Peyer's patch (tissue), 4 donors: ENCODE measurements around the gene SLC43A3. TPM values are rescaled to one million over a fixed set of nuclear protein-coding genes. Genes with fewer than 3 reads are reported as not detected.

Experiments
- DNase-seq, 3 donors: peaks; one replicate each; pipeline ENCODE4 v3.0.0-alpha.2; 2017 to 2019
- H3K27ac ChIP-seq, 4 donors: fragments of 200-600 bp; sonication (generic); one replicate each; pipeline ENCODE4 v1.5.1; 2016 to 2019
- H3K27me3 ChIP-seq, 2 donors: fragments of 200-600 bp; sonication (generic); one replicate each; pipeline ENCODE4 v1.5.1; 2019
- H3K36me3 ChIP-seq, 3 donors: fragments of 200-600 bp; sonication (generic); one replicate each; pipeline ENCODE4 v1.5.1; 2016 to 2019
- H3K4me1 ChIP-seq, 4 donors: fragments of 200-600 bp; sonication (generic); one replicate each; pipeline ENCODE4 v1.5.1; 2016 to 2019
- H3K4me3 ChIP-seq, 4 donors: fragments of 200-600 bp; sonication (generic); 1 replicate in 3 of 4; 2 replicates in 1 of 4; pipeline ENCODE4 v1.5.1; 2016 to 2019; ENCODE audit warnings: mild to moderate bottlenecking in 1 of 4
- H3K9me3 ChIP-seq, 4 donors: fragments of 200-600 bp; sonication (generic); one replicate each; pipeline ENCODE4 v1.5.1; 2016 to 2019; ENCODE audit warnings: mild to moderate bottlenecking in 1 of 4
- CTCF ChIP-seq, 6 experiments: fragments of 450-650 bp in 4 of 6; fragments of 200-600 bp in 2 of 6; sonication (generic) in 1 of 6; IDR thresholded peaks; one replicate each; pipeline ENCODE4 v1.5.1; 2017 to 2019; ENCODE audit warnings: antibody characterized with exemption in 6 of 6, mild to moderate bottlenecking in 3 of 6, moderate library complexity in 1 of 6
- POLR2A ChIP-seq, 2 donors: fragments of 450-650 bp; IDR thresholded peaks; one replicate each; pipeline ENCODE4 v1.5.1; 2017; ENCODE audit warnings: antibody characterized with exemption in 2 of 2, mild to moderate bottlenecking in 2 of 2, moderate library complexity in 2 of 2
- total RNA-seq, 4 donors: library from RNA; depleted of rRNA; stranded (reverse); fragments of >200 nt; gene quantifications; one replicate each; pipeline ENCODE4 v1.1.0, GENCODE V29; 2016

SLC43A3 gene
- total RNA-seq, 4 donors from 2014 or later = 5.1 to 38.8 (median 17.6) TPM

- Histone ChIP-seq H3K9me3 (no peaks in the 10 kb centered on the region), H3K4me3 (no peak overlapping the region), H3K27ac (no peak overlapping the region), H3K36me3 (no peaks in the 10 kb centered on the region), H3K4me1 (no peaks in the 10 kb centered on the region), H3K27me3 (no peaks in the 10 kb centered on the region)
- DNase-seq = no peak
- TF ChIP-seq POLR2A (IDR thresholded peaks at IDR 0.05) (no peak), CTCF (IDR thresholded peaks at IDR 0.05) (no peak)
Observed at GRCh38 chr11:57395905-57396623, 30.9 kb downstream of the SLC43A3 start.

- no peaks in the 10 kb centered on the region for H3K36me3 ChIP-seq
- DNase-seq = no peak
- no peak overlapping the region for H3K4me3 ChIP-seq
- H3K27ac ChIP-seq = no peak overlapping the region
- H3K27me3 ChIP-seq = no peaks in the 10 kb centered on the region
- H3K9me3 ChIP-seq = no peaks in the 10 kb centered on the region
- no peaks in the 10 kb centered on the region for H3K4me1 ChIP-seq
- no peak for TF ChIP-seq CTCF (IDR thresholded peaks at IDR 0.05)
- no peak for TF ChIP-seq POLR2A (IDR thresholded peaks at IDR 0.05)
Observed at GRCh38 chr11:57394203-57394965, 32.5 kb downstream of the SLC43A3 start.

- H3K27ac ChIP-seq = no peak overlapping the region
- no peaks in the 10 kb centered on the region for H3K4me1 ChIP-seq
- H3K4me3 ChIP-seq = no peak overlapping the region
- TF ChIP-seq CTCF (IDR thresholded peaks at IDR 0.05) = no peak
- TF ChIP-seq POLR2A (IDR thresholded peaks at IDR 0.05) = no peak
- H3K9me3 ChIP-seq = no peaks in the 10 kb centered on the region
- H3K36me3 ChIP-seq = no peaks in the 10 kb centered on the region
- DNase-seq = no peak
- no peaks in the 10 kb centered on the region for H3K27me3 ChIP-seq
Observed at GRCh38 chr11:57392763-57393105, 34.2 kb downstream of the SLC43A3 start.

- no peak for DNase-seq
- no peaks in the 10 kb centered on the region for H3K27me3 ChIP-seq
Observed at GRCh38 chr11:57392066-57392762, 34.7 kb downstream of the SLC43A3 start.

GRCh38 chr11:57391539-57391938, 35.4 kb downstream of the SLC43A3 start:
- no peaks in the 10 kb centered on the region for H3K9me3 ChIP-seq
- H3K4me3 ChIP-seq = no peak overlapping the region
- TF ChIP-seq CTCF (IDR thresholded peaks at IDR 0.05) (no peak), POLR2A (IDR thresholded peaks at IDR 0.05) (no peak)
- H3K4me1 ChIP-seq = no peaks in the 10 kb centered on the region
- no peak overlapping the region for H3K27ac ChIP-seq
- H3K27me3 ChIP-seq = no peaks in the 10 kb centered on the region
- no peaks in the 10 kb centered on the region for H3K36me3 ChIP-seq
- no peak for DNase-seq

More at GRCh38 chr11:57392066-57392762, 34.7 kb downstream of the SLC43A3 start:
- no peaks in the 10 kb centered on the region for H3K4me1 ChIP-seq
- H3K4me3 ChIP-seq = no peak overlapping the region
- no peak overlapping the region for H3K27ac ChIP-seq
- no peaks in the 10 kb centered on the region for H3K9me3 ChIP-seq
- TF ChIP-seq CTCF (IDR thresholded peaks at IDR 0.05) (no peak), POLR2A (IDR thresholded peaks at IDR 0.05) (no peak)
- H3K36me3 ChIP-seq = no peaks in the 10 kb centered on the region
